HL-60/S4 (cell line): Measurements from ENCODE around the gene ITLN1.

Source experiments
- in situ Hi-C: fragments of 300-500 bp; cut with MboI; formaldehyde crosslinking; loops from 2 replicates; pipeline ENCODE4 v1.14.3; 2022; ENCODE audit warnings: low sequenced_read_pairs

ITLN1 gene

DNA sequence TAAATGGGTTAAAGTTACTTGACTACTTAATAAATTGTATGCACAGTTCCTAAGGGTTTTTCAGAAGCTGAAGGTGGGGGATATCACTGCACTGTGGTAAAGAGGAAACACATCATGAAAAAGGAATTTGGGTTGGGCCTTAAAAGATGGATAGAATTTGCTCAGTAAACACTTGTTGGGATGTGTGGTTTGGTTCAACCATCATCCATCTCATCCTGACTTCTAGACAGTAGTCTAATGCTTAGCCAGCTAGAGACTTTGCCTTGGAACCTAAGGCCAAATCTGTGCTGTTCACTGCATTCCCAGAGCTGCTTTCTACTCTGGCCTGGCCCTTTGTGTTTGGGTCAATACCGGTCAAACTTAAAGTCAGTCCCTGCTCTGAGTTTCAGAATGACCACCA lies 58.4 kb downstream of the ITLN1 start:
- in situ Hi-C loops = no loop called here
